GM21717 (cell line): Measurements from ENCODE around the gene TMEM120A.

ENCODE experiments used
- ATAC-seq: cut with Tn5 transposase; IDR thresholded peaks from one replicate; pipeline ENCODE4 v1.9.1; 2021; ENCODE audit warnings: mild to moderate bottlenecking, moderate library complexity; ENCODE audit not compliant: unreplicated experiment

TMEM120A gene

DNA sequence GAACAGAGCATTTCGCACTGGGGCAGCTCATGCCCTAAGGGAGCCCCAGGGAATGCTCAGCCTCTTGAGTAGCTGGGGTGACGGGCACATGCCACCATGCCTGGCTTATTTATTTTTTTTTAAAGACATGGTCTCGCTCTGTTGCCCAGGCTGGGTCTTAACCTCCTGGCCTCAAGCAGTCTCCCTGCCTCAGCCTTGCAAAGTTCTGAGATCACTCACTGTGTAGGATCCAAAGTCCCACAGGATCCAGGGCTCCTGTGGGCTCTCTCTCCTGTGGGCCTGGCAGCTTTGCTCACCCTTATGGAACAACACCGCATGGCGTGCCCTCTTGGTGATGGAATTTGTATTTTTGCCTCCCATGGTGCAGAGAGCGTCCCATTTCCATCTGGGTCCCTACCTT lies 34.0 kb downstream of the TMEM120A start:
- ATAC-seq = no peak

DNA sequence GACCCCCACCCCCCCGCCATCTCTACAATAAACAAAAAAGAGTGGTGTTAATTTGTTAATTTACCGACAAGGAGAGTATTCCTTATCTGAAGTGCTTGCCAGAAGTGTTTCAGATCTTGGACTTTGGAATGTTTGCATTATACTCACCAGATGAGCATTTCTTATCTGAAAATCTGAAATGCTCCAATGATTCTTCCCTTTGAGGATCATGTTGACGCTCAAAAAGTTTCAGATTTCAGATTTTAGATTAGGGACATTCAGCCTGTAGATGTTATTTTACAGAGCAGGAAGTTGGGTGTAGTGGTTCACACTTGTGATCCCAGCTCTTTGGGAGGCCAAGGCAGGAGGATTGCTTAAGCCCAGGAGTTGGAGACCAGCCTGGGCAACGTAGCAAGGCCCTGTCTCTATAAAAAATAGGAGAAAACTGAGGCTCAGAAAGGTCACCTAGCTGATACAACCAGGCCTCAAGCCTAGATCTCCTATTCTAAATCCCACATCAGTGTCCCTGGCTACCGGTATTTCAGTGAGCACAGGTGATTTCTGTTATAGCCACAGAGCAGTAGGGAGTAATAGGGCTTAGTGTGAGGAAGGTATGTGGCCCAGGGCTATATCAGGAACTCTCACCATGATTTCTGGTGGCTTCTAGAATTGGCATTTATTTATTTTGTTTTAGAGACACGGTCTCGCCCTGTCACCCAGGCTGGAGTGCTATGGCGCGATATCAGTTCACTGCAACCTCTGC lies 35.4 kb downstream of the TMEM120A start:
- ATAC-seq = no peak

DNA sequence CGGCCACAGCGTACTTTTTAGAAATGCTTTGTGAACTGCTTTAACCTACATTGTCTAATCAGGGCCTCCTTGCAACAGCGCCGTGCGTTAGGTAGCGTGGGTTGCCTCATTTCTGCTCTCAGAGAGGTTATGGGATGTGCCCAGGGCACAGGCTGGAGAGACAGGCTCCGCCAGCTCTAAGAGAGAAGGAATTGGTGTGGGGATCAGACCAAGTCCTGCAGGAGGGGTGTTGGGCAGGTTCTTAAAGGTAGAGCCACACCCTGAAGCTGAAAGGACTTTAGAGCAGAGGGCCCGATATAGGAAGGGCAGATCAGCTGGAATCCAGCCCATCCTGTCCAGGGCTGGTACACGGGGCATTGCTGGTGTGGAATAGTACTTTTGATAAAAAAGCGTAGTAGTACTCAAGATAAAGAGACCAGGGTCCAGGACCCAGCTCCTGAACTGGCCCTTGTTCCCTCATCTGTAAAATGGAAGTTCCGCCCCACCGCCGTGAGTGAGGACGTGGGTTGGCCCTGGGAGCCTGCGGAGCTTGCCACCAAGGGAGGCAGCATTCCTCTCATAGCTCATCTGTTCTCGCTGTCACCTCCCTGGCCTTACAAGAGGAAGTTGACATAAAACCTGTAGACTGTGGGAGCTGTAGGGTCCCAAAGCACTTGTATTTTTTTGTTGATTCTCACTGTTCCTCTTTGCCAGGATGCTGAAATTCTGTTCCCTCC lies 37.2 kb downstream of the TMEM120A start:
- no peak for ATAC-seq

DNA sequence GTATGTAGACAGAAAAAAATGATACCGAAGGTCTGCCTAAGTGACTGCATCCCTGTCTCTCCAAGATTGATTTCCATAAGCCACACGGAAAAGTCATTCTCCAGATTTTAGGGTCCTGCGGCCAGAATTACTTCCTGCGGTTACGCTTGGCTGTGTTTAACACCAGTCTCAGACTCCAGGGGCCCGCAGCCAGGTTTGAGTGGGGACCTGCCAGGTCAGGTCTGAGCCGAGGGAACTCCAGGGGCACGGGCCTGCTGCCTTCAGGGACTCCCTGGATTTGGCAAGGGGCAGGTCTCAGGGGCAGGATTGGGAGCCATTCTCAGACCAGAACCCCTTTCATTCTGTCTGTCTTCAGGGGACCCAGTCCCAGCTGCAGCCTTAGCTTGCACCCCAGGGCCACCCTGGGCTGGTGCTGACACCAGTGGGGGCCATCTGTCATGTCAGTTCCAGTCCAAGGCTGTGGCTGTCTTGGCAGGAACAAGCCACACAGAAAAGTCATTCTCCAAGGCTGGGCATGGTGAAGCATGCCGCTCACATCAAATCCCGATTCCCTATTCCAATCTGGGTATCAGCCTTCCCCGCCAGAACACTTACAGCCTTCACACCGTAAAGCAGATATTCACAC lies 39.0 kb downstream of the TMEM120A start:
- no peak for ATAC-seq

DNA sequence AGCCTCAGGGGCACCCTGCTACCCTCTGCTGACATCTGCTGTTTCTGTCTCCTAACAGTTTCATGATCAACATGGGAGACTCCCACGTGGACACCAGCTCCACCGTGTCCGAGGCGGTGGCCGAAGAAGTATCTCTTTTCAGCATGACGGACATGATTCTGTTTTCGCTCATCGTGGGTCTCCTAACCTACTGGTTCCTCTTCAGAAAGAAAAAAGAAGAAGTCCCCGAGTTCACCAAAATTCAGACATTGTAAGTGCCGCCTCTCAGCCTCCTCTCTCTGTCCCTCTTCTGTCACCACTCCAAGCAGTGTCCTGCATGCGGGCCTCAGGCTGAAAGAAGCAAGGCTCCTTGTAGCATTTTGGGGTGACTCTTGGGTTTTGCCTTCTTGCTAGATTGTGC lies 40.5 kb downstream of the TMEM120A start:
- ATAC-seq = no peak

DNA sequence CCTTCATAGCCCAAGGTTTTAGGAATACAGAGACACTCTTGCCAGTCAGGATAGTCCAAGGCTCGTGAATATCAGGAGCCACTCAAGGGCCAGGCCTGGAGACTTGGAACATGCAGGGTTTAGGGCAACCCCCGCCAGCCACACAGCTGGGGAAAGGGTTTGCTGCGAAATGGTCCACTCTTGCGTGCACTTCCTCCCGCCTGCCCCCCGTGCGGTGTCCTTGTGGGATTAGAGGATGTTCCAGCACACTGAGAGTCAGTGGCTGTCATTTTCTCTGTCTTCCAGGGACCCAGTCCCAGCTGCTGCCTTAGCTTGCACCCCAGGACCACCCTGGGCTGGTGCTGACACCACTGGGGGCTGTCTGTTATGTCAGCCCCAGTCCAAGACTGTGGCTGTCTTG lies 41.0 kb downstream of the TMEM120A start:
- no peak for ATAC-seq

DNA sequence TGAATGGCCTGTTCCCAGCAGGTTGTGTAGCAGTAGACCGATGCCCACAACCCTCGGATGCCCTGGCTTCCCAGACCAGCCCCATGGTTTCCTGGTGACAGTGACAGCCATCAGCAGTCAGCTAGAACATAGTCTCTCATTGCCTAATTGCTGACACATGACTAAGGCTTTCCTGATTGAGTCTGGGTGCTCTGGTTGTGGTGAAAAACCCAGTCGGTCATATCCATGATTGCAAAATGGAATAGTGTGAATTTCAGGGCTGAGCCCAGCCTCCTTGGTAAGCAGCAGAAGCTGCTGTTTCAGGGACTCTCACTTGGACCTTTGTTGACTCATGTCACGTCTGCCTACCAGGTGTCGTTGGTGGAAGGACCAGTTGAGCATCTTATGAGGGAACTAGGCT lies 42.9 kb downstream of the TMEM120A start:
- ATAC-seq = no peak

DNA sequence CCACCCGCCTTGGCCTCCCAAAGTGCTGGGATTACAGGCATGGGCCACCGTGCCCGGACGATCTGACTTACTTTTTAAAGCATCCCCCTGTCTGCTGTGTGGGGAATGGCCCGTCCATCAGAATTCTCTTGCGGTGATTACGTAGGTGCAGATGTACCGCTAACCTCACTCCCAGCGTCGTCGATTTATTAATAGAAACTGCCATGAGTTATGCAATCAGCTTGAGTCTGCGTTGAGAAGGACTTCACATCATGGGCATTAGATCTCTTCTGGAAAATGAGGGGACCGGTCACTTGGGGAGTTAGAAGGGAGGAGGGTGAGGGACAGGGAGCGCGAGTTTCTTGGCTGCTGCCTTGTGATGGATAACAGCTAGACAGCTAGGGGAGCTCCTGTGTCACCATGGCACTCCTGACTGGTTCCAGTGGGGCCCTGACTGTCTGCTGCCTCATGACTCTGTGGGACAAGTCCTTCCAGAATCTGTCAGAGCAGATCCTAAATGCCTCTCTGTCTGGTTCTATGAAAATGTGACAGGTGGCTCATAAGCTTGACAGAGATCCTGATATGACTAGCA lies 44.2 kb downstream of the TMEM120A start:
- ATAC-seq = no peak

DNA sequence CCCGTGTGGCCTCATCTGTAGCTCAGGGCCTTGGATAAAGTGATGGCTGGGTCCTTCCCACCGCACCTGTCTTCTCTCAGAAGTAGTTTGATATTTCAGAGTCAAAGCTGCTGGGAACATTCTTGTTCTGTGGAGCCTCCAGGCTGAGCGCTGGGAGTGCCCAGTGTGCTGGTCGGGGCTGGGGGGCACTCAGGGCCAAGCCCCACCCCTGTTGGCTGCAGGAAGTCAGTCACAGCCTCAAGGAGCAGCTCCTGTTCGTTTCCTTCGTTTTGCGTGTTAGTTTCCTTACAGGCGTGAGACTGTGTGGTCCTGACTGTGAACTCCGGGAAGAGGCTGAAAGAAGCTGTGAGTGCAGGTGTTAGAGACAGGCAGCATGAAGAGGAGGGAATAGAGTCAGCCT lies 46.2 kb downstream of the TMEM120A start:
- ATAC-seq = no peak

DNA sequence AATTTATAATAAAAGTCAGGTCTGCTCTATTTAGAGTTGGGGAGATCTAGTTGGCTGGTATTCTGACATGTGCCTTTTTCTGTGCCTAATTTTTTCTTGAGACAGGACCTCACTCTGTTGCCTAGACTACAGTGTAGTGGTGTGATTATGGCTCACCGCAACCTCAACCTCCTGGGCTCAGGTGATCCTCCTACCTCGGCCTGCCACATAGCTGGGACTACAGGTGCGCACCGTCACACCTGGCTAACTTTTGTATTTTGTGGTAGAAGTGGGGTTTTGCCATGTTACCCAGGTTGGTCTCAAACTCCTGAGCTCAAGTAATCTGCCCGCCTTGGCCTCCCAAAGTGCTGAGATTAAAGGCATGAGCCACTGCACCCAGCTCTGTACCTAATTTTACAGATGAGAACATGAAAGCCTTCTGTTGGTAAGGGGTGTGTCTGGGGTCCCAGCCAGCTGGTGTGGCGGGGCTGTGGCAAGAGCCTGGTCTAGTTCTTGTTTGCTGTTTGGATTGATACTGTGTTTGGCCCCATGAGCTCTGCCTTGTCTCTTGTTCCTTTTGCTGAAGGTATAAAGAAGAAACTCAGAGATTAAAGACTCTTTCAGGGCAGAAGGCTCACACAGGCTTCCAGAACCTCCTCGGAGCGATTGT lies 48.1 kb downstream of the TMEM120A start:
- no peak for ATAC-seq

DNA sequence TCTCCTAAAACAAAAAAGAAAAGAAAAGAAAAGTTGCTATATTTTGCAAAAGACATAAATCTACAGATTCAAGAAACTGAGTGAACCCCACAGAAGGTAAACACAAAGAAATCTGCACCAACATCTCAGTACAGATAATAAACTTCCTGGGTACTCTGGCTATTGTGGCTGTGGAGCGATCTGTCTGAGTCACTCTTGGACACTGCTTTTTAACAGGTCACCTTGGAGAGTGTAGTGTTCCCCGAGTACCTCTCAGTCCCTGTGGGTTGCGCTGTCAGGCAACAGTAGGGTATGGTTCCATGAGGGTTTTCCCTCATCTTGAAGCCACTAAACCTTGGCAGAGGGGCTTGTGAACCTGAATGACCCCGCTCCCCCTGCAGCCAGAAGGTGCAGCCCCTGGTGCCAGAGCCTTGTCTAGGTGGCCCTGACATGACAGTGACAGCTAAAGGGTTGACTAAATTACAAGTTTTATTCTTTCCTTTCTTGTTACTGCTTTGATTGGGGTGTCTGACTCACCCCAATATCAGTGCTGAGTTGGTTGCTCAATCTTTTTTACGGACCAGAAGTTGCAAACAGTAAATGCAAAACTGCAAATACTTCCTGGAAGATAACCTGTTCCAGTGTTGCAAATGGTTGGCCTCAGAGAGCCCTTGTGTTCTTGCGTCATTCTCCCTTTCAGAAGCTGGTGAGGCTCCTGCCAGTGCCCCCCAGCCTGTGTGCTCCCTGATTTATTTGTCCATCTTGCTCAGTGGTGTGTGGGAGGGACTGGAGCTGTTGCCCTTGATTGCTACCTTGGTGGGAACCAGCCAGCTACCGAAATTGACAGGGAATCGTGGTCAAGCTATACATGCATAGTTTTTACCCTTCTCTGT lies 48.9 kb downstream of the TMEM120A start:
- no peak for ATAC-seq

DNA sequence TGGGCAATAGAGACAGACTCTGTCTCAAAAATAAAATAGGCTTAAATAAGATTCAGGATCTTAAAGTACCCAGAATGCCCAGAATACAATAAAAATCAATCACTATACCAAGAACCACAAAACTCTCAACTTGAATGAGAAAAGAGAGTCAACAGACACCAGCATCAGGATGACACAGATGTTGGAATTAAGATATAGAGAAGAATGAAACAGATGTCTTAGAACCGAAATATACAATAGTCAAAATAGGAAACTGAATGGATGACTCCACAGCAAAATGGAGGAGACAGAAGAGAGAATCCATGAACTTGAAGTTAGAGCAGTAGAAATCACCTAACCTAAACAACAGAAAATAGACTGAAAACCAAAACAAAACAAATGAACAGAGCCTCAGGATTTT lies 49.9 kb downstream of the TMEM120A start:
- ATAC-seq = no peak

DNA sequence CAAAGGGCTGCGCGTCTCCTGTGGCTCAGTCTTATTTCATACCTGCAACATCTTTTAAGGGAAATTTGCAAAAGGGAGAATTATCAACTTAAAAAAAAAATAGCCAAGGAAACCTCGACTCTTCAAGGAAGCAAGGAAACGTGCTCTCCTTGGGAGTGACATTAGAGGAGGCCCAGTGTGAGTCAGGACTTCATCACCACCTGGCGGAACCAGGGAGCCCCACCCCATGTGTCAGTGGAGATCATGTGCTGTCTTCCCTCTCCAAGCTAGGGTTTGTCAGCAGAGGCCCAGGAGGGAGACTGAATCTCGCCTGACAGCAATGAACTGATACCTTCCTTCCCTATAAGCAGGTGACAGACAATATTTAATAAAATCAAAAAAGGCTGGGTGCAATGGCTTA lies 50.5 kb downstream of the TMEM120A start:
- ATAC-seq = no peak

DNA sequence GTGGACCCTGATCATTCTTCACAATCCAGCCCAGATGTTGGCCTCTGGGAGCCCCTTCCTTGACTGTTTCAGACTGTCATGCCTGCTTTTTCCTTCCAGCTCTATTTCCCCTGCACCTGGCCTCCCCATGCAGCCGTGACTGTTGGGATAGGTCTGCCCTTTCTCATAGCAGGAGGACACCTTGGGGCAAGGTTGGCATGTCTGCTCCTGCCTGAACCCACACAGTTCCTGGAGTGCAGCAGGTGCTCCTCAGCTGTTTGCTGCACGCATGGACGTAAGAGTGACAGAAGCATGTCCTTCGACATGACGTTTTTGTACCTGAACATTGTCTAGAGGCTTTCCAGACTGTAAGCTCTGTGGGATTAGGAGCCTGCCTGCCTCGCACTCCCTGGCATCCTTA lies 55.5 kb downstream of the TMEM120A start:
- ATAC-seq = no peak

DNA sequence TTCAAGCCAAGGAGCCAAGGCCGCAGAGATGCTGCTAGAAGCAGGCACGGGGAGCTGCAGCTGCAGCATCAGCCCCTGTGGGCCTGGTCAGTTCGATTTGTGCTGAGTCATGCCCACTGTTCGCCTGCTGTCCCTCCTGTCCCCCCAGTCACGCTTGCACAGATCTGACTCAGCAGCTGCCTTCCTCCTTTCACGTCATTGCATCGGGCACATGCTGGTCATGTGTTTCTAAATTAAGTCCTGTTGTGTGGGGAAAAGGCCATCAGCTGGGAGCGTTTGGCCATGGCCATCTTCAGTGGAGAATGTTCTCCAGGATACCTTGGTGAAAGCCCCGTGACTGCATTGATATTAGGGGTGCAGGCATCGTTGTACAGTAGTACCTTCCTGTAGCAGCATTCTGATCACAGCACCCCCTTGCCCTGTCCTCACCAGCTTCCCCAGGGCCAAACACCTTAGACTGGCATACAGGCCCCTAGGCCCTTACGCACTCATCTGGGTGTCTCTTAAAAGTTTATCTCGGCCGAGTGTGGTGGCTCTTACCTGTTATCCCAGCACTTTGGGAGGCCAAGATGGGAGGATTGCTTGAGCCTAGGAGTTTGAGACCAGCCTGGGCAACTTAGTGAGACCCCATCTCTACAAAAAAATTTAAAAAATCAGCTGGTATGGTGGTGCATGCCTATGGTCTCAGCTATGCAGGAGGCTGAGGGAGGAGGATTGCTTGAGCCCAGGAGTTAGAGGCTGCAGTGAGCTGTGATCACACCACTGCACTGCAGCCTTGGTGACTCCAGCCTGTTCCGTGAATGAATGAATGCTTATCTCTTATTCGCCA lies 56.2 kb downstream of the TMEM120A start:
- ATAC-seq = no peak
